Suppressor macrophage treated with lipopolysaccharide for 4 hours (primary cell): Measurements from ENCODE around the gene DSC2.
A peak's percentile ranks its signal among the peaks of the same experiment; 100 is the strongest.

ENCODE experiments used
- DNase-seq: peaks from one replicate; pipeline ENCODE4 v3.0.0-alpha.2; 2020

DSC2 gene

DNA sequence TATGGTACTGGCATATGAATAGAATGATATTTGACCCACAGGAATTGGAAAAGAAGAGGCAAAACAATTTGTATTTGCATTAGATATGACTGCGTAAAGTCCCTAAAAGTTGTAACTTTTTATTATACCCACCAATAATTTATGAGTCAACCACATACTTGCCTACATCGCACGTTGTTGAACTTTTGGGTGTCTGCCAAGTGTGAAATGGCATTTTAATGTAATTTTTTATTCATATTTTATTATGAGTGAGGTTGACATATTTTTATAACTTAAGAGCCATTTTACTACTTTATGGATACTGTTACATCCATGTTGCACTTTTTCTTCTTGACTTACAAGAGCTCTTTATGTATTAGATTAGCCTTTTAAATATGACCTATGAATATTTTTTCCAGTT, 4.6 kb downstream of the DSC2 start:
- no peak for DNase-seq

DNA sequence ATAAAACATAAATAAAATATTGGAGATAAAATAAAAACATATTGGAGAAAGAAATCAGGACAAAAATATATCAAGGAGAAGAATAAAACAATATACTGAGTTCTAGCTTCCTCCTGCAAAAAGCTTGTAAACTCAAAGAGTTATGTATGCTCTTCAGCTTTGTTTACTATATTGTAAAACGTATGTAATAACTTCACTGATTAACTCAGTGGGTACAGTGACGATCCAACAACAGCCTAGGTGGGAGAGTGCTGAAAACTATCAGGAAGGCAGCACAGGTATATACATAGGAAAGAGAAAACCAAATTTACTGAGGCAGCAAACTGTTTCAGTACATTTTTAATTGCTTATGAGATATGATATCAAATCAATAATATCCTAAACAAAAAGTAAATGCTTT, 8.3 kb downstream of the DSC2 start:
- no peak for DNase-seq

DNA sequence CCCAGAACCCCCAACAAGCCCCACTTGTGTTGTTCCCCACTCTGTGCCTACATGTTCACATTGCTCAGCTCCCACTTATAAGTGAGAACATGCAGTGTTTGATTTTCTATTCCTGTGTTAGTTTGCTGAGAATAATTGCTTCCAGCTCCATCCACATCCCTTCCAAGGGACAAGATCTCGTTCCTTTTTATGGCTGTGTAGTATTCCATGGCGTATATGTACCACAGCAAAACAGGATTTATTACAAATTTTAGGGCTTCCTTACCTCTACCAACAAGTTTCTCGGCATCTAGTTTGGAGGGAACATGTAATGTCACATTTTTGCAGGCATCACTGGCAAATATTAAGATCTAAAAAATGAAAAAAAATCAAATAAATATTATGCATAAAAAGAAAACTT, 8.9 kb downstream of the DSC2 start:
- no peak for DNase-seq

DNA sequence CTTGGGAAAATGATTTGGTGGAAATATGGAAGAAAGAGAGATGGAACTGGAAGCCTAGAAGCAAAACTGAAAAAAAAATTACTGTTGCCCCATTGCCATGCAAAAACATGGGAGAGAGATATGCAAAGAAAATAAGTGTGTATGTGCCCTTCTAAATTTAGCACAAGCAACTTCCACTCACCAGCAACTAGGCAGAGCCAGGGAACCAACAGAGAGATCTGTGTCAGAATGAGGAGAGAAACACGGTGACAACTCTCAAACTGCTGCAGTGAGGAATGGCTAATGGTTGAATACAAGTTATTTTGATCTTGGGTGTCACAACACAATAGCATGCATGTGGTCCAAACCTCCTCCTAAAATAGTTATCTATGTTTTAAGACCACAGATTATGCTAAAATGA, 10.9 kb downstream of the DSC2 start:
- DNase-seq: no peak

DNA sequence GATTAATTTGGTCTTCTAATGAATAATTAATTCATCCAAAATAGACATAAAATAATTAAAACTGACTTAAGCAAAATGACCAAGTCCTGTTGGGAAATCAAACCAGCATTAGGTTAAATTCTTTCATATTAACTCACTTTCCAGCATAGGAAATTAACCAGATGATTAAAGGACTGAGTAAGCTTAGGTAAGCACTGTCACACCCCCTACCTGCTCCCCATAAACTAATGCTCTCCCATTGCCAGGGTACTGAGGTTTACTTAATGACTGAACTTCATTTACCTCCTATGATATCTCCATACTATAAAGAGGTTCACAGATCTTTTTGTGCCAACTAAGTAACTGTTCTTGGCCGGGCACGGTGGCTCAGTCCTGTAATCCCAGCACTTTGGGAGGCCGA, 13.7 kb downstream of the DSC2 start:
- DNase-seq: no peak

DNA sequence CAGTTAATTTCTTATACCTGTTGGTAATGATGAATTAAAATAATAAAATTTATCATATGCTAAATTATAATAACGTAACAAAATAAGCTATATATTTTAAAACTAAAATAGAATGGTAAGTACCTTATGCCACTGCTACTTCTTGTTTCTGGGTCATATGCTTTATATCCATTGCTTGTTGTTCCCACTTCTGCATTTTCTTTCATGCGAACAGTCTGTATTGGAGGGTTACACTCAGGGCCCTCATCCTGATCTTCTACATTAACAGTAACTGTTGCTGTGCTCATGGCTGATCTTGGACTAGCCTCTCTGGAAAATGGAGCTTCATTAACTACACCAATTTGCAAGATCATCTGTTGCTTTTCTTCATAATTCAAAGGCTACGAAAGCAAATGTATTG, 22.2 kb downstream of the DSC2 start:
- peak; percentile 37 for DNase-seq

DNA sequence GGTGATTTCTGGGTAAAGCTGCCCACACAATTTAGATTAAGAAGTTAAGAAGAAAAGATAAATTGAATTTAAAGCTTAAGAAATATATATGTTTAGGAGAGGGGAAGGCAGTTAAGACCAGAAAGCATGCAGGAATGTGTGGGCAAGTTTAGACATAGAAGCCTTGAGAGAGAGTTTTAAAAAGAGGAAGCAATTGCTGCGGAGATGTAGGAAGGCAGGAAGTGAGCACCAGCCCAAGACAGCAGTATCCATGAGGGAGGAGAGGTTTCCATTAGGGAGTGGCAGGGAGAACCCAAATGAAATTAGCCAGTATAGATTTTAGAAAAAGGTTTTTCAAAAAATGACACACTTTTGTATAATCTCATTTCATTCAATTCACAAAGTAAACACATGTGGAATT, 24.3 kb downstream of the DSC2 start:
- DNase-seq: peak; percentile 39

DNA sequence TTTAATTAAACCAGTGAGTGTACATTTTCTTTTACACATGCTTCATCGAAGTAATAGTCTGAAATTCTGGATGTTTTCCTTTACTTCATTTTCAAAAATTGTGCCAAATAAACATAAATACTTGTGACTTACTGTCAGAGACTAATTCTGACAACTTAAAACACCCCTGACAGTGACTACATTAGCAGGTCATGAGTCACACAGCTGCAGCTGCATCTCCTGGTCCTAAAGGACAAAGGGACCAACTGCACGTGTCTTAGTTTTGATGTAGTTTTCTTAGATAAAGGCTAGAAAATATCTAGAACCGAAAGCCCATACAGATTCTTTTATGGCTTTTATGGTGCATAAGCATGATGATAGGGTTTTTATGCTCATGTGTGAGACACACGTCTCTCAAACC, 30.0 kb downstream of the DSC2 start:
- DNase-seq: no peak

DNA sequence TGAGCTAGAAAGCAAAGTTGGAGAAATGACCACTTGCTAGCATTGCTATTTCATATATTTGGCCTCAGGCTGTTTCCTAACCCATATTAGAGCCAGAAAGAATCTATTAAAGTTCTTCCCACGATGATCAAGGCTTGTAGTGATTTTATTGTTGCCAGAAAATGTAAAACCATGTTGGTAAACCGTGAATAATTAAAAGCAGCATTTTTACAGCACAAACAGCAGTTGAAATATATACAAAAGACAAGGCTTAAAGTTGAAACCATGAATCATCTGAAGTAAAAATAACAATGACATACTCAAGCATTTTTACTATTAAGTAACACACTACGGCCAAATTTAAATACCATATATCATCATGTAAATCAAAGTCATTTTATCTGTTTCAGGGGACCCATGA, 32.0 kb downstream of the DSC2 start:
- DNase-seq: no peak

DNA sequence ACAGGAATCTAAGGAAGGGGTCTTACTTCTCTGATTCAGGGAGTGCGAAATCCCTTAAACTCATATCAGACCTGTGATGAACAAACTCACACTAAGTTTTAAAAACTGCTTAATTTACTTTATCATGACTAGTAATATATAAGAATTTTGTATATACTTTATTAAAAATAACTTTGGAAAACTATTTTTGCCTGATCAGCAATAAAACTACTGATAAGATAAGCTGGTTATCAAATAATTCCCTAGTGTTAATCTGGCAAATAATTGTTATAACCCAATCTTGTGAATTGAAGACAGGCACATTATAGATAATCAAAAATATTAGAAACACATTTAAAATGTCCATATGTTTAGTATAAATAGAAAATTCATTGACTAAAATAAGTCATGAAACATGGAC, 36.0 kb downstream of the DSC2 start:
- no peak for DNase-seq

DNA sequence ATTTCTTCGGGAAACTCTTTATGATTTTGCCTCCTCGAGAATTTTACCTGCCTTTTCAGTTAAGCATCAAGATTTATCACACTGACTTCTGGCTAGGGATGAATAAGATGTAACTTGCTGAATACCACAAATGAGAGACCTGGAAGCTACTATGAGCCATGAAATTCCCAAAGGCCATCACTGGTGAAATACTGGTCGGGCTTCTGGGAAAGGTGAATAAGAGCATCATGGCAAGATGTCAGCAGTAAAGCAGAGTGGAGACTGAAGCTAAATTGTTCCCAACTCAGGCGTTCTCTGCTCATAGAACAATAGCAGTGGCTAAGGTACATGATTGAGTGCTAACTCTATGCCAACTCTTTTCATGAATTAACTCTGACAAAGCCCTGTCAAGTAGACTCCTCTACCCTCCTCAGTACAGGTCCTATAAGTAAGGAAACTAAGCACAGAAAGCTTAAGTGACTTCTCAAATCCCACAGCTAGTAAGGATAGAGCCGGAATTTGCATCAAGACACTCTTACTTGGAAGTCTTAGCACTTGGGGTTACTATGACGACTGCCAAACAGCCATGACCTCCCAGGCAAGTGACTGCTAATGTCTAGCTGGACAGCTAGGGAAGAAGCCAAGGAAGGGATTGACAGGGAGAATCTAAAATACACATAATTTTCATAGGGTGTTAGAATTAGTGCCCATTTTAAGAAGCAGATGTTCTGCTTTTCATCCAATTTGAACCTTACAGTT, 37.0 kb downstream of the DSC2 start:
- no peak for DNase-seq

DNA sequence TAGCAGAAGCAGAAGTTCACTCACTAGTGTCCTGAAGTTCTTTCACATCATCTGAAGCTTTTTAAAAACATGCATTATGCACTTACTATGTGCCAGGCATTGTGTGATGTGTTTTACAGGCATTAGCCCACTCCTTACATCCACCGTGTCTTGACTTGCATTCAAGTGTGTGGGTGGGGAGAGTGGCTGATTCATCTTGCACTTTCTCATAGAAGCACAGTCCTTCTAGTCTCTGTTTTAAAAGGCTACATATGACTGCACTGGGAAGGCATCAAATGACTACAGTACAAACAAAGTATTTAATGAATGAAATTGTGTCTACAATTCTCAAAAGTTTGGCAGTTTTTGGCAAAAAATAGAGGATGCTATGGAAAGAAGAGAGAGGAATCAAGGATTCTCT, 38.1 kb downstream of the DSC2 start:
- DNase-seq: no peak

DNA sequence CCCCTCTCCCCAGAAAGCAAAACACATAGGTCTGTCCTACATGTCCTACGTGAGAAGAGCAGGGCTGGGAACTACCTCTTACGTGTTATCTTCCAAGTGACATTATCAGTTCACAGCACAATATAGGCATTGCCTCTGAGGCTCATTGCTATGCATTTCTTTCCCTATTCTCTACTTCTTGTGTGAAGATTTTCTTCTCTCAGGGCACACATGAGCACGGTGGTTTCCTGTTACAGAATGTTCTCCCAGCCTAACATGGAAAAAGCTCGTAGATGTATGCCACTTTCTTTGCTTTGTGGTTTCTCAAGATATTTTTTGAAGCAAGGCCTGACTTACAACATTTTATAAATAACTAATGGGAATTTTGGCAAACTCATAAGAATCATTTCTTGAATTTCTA, 40.3 kb downstream of the DSC2 start:
- DNase-seq: no peak

DNA sequence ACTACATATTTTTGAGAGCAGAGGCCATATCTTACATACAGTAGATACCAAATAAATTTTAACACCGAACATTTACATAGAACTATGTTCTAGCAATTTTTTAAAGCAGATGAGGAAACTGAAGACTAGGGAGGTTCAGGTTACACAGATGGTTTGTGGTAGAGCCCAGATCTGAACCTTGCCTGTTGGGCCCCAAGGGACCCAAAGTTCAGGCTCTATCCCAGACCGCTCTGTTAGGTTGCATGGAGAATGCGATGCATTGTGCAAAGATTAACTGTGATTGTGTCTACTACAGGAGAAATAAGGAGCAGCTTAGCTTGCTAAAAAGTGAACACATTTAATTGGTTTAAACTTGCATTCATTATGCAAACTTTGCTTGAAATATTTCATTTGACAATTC, 43.3 kb downstream of the DSC2 start:
- DNase-seq: no peak

DNA sequence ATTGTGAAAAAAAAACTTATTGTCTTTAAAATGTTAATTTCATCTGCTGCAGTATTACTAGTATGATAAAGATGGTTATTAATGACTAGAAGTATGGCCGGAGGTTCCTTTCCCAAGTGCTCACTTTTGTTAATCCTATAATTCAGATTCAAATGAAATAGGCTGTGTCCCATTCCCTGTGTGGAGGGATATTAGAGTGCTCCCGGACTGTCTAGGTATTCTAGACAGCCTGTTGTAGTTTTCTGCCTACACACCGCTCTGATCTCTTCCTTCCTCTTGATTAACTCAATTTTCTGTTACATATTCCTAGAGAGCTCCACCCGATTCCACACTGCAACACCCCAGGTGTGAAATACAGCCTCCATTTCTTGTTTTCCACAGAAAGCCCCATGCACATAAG, 44.3 kb downstream of the DSC2 start:
- DNase-seq: no peak

DNA sequence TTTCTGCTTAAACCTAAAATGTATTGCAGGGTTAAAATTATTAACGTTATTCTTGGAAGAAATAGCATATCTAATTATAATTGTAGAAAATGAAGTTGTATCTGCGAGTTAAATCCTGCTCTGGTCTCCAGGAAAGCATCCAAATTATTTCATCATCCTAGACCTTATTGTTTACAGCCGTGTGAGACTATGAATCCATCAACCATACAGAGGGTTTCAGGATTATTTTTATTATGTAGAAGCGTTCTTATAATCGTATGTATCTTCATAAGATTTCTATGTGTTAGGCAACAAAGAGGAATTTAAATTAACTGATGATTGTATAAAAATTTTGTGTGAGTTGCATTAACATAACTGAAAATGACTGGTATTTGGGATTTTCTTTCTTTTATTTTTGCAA, 45.2 kb downstream of the DSC2 start:
- no peak for DNase-seq

DNA sequence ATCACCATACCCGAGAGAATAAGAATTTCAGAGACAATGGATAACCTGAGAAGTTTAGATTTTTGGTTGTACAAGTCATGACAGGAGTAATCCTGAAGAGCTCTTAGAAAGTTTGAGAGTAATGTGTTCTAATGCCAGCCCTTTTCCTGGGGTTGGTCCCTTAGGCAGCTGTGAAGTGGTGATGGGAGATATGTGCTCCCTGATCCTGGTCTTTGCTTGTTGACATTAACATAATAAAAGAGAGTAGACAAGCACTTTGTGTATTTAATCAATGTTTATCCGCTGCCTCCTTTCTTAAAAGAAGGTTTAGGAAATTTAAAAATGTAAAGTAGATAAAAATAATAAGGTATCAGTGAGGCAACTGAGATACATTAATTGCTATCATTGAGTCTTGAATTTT, 45.9 kb downstream of the DSC2 start:
- no peak for DNase-seq

DNA sequence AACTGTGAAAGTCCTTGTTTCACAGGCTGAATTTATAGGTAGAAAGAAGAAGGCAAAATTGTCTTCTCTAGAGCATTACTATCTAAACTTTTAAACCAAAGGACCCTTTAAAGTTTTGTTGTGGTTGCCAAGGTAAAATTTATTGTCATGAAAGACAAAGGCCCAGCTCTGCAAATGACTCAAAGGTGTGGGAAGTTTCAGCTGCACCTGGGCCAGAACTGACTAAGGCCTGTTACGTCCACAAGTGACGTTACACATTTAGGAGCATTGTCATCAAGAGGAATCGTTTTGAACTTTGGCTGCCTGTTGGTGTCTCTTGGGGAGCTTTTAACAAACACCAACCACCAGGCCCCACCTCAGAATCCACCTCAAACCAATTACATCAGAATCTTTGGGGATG, 51.6 kb downstream of the DSC2 start:
- DNase-seq: no peak

DNA sequence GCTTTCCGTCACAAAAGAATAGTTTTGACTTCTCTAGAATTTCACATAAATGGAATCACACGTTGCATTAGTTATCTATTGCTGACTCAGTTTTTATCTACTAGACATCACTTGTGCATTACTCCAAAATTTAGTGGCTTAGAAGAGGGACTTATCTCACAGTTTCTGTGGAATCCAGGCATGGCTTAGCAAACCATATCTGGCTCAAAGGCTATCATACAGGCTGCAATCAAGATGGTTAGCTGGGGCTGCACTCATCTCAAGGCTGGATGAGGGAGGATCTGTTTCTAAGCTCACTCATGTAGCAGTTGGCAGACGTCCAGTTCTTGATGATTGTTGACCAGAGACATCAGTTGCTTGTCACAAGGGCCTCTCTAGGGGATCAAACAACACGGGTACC, 53.0 kb downstream of the DSC2 start:
- no peak for DNase-seq

DNA sequence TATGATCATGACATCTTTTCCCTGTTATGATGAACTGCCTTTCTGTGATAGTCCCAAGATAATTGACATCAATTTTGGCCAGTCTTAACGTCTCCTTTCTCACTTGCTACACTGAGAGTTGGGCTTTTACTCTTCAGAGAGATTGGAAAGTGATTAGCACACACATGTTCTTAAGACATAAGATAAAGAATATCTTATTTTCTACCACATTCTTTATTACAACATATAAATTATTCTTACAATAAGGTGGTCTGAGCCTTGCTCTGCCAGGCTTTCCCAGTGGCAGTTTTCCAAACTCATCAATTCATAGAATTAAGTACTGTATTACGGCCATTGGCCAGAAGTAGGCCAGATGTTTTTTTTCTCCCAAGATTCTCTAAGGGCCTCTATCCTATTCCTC, 54.0 kb downstream of the DSC2 start:
- no peak for DNase-seq

DNA sequence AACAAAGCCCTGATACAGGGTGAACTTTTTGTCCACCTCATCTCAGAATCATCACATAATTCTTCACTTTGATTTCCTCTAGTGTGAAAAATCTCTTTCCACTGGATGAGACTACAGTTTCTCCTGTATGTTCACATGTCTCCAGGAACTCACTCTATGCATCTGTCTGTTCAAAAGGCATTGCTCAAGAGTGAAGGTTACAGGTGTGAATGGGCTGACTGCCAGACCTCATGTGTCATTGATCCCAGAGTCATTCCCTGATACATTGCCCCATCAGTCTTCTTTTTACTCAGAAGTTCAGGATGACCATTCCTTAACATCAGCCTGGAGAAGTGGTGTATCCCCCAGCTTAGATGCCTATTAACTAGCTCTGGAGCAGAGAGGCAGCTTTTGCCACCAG, 55.3 kb downstream of the DSC2 start:
- no peak for DNase-seq

DNA sequence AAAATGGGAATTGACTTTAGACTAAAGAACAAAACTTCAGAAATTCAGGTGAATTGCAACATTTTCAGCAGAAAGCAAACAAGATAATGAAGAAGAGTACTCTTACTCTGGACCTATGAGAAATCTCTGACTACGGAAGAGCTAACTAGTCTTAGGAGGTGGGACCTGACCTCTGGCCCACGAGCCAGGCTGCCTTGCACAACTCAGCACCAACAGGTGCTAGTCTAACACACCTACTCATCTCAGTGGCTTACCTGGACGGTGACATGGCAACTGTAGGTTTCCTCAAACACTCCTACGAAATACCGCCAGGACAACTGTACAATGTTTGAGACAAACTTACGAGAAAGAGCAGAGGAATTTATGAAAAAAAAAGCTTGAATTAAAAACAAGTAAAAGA, 56.6 kb downstream of the DSC2 start:
- DNase-seq: no peak

DNA sequence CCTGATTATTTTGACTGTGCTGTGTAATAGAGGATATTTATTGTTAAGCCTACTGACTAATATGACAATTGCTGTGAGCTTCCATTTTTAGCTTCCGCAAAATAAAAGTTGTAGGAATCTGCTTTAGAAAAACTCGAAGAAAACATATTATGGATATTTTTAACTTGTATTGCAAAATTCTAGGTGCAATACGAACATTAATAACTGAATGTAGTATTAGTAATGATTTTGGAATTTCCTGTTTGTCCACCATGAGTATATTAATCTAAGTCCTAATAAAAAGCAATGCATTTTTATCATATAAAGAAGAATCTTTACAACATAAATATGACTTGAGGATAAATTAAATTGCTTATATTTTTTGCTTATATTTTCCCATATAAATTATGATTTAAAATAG, 57.3 kb downstream of the DSC2 start:
- DNase-seq: no peak

DNA sequence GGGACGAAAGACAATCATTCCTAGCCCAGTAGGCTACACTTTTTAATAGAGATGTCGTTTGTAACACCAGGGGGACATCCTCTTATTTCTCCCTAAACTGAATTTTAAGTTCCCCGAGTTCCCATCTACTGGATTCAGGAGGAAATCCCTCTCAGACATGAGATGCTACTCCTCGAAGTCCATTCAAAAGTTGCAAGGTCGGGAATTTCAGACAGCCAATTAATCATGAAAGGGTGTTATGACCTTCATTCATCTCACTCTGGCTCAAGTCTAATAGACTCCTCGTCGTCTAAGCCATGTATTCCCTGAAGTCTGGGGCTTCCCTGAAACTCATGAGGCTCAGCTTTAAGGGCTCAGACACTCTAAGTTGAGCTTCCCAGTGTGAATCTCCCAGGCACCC, 58.5 kb downstream of the DSC2 start:
- no peak for DNase-seq

DNA sequence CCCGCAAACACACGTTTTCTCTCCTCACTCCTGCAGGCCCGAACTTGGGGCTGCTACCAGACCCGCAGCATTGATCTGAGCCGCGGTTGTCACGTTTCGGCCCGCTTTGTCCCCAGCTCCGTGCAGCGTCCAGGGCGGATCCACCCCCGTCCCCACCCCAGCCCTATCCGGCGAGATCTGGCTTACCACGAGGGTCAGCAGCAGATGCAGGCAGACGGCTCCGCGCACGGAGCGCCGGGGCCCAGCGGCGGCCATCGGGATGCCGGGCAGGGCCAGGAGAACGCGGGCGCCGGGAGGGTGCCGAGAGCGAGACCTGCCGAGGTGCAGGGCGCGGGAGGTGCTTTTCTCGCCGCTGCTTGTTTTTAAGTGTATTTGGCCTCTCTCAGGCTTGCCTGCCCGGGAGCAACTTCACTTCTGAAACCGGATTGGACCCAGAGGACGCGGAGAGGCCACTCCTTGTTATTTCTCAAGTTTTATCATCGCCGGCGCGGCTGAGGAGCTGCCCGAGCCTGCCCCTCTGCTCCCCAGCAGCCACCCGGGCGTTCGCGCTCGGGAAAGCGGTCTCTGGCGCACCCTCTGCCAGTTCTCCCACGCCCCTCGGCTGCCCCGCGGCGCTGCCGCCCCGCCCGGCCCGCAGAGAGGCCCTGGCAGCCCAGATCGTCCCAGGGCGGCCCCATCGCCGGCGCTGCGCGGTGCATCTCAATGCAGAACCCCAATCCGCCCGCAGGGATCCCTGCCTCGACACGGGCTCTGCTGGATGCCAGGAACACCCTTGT, 59.6 kb downstream of the DSC2 start, which contains the start of gene DSC3:
DSC3 (minus strand) TSS at position 337 of the 776 bp plus-strand sequence; CDS start at position 255, 82 bp downstream.
- DNase-seq: no peak
